ENCODE measurements around the gene TPGS1. TPM values are rescaled to one million over a fixed set of nuclear protein-coding genes. Genes with fewer than 3 reads are reported as not detected.
A peak's percentile ranks its signal among the peaks of the same experiment; 100 is the strongest.

Gene TPGS1
- total and polyA plus RNA-seq, 2 of the 8 experiments (the other 6 are each of a cell fraction or from before 2014, with no cell fraction given): 9.1 to 10.6 TPM

- POLR2A ChIA-PET (ENCODE audit: partially characterized antibody): interaction anchor here (1.0 to 1.5 kb wide), 4 partner anchors 12 to 147 kb away, joined by 3 to 5 read pairs (median 4); partner anchors contain the start of gene TPGS1
- Histone ChIP-seq H3K79me2 (ENCODE audit: control insufficient read depth in 1 of 2, insufficient read depth in 2 of 2, low read length in 2 of 2) (no peaks in the 10 kb centered on the region), H2AK5ac (ENCODE audit: low read depth, low read length) (0 out of 2 replicates have a peak overlapping the region, but pooled peaks have one; percentile 33), H3K23ac (ENCODE audit: insufficient read length) (no peak overlapping the region), H2BK15ac (ENCODE audit: low read length) (peak overlapping the region; percentile 81; the same call in 1 of the 2 replicates), H2AFZ (ENCODE audit: low read length) (no peak overlapping the region), H4K5ac (ENCODE audit: insufficient read length, low read depth, low read length) (no peak overlapping the region), H3K27ac (ENCODE audit: low read depth, low read length) (no peak overlapping the region), H3K79me1 (ENCODE audit: low read depth, low read length) (no peaks in the 10 kb centered on the region), H3K9me3 (ENCODE audit: insufficient read depth in 2 of 2, low read depth in 1 of 2, low read length in 1 of 2) (peaks cover 0 to 2% of the 10 kb centered on the region in 2 experiments; a peak in 1 of 4 replicates), H4K8ac (ENCODE audit: extremely low read depth, insufficient read depth, low read length) (no peak overlapping the region), H4K91ac (replicated peaks; ENCODE audit: insufficient read length, low read length) (no peak overlapping the region), H4K20me1 (replicated peaks in 1 of 2; ENCODE audit: control insufficient read depth in 1 of 2, insufficient read depth in 2 of 2, low read length in 2 of 2) (peaks cover 0 to 8% of the 10 kb centered on the region in 2 experiments), H3K9ac (replicated peaks in 1 of 4; ENCODE audit: extremely low read depth in 1 of 4, low read depth in 3 of 4, low read length in 3 of 4) (no peak overlapping the region), H3K27me3 (replicated peaks in 1 of 4; ENCODE audit: control insufficient read depth in 3 of 4, extremely low read depth in 1 of 4, insufficient read depth in 3 of 4, low read length in 3 of 4) (peaks cover 19 to 25% (median 22%) of the 10 kb centered on the region in 4 experiments), H3K56ac (replicated peaks; ENCODE audit: insufficient read length, low read depth, low read length) (no peak overlapping the region), H2BK12ac (ENCODE audit: low read depth, low read length) (no peak overlapping the region), H3K4me3 (ENCODE audit: extremely low read depth in 1 of 4, insufficient read depth in 2 of 4, low read depth in 3 of 4, low read length in 4 of 4) (no peak overlapping the region), H3K14ac (ENCODE audit: insufficient read length) (no peak overlapping the region), H2BK20ac (ENCODE audit: low read length) (no peak overlapping the region), H3K4me1 (replicated peaks in 1 of 4; ENCODE audit: control insufficient read depth in 3 of 4, insufficient read depth in 4 of 4, low read length in 3 of 4) (peaks cover 0 to 13% (median 9%) of the 10 kb centered on the region in 4 experiments; a peak in 5 of 7 replicates), H3K18ac (ENCODE audit: extremely low read depth, low read length) (no peak overlapping the region), H3K4me2 (ENCODE audit: insufficient read depth in 1 of 2, low read depth in 2 of 2, low read length in 2 of 2) (no peak overlapping the region), H3K23me2 (ENCODE audit: low read depth, low read length) (peaks cover 10% of the 10 kb centered on the region; the same call in 1 of the 2 replicates), H2BK5ac (ENCODE audit: low read depth, low read length) (peak overlapping the region; percentile 66; the same call in 1 of the 2 replicates), H3K4ac (replicated peaks; ENCODE audit: insufficient read length, low read depth, low read length) (no peak overlapping the region), H2BK120ac (replicated peaks; ENCODE audit: low read depth, low read length) (no peak overlapping the region), H3K36me3 (ENCODE audit: control insufficient read depth in 2 of 4, insufficient read depth in 4 of 4, low read length in 3 of 4) (peaks cover 0 to 3% (median 0%) of the 10 kb centered on the region in 4 experiments; a peak in 1 of 8 replicates)
- WGBS, 2 experiments (ENCODE audit: extremely low coverage in 1 of 2, insufficient coverage in 1 of 2, insufficient read length in 1 of 2, insufficient replicate concordance in 2 of 2, low coverage in 1 of 2, low lambda C conversion rate in 2 of 2, missing lambda C conversion rate in 1 of 2): 90% methylated on average over 5 of the region's 10 CpGs; no CpG with 5 or more reads in 1 of the 2 experiments
- no peak for FAIRE-seq
- no peak for DNase-seq (ENCODE audit: low read depth in 1 of 2, low spot score in 2 of 2)
- CTCF ChIA-PET (ENCODE audit: partially characterized antibody): interaction anchor here (0.5 to 3.7 kb wide), 18 partner anchors 9 to 386 kb away, joined by 3 to 21 read pairs (median 6); partner anchors contain the start of genes CDC34 and MIER2
Observed at GRCh38 chr19:495081-495401, 12.3 kb upstream of the TPGS1 start.
